Stimulated activated naive CD8-positive, alpha-beta T cell treated with anti-CD3 and anti-CD28 coated beads, Interleukin-15, Interleukin-2, amounts not matched to agents 100 U/mL and 50 U/mL, for 24 hours (primary cell): Measurements from ENCODE around the gene TBKBP1.

Experiments
- ATAC-seq: fragments of 150-1000 bp; cut with Tn5 transposase; one replicate; pipeline ENCODE4 v1.10.0; 2021
- DNase-seq: peaks from one replicate; pipeline ENCODE4 v3.0.0; 2021

The TBKBP1 gene

GRCh38 chr17:47693731-47694580, at the start of gene TBKBP1:
Gene TBKBP1 (plus strand): TSS chr17:47694161. CDS start chr17:47696113, 1,952 bp downstream.
- peak; percentile 71 for DNase-seq

GRCh38 chr17:47644324-47644723, 49.6 kb upstream of the TBKBP1 start:
- no peak for DNase-seq

More at GRCh38 chr17:47693731-47694580, at the start of gene TBKBP1:
- peak; percentile 14 for ATAC-seq

GRCh38 chr17:47649153-47649971, 44.6 kb upstream of the TBKBP1 start, which contains the start of gene KPNB1:
Gene KPNB1 (plus strand): TSS chr17:47649919. CDS start chr17:47650245, 326 bp downstream.
- DNase-seq (peak; percentile 98), ATAC-seq (peak; percentile 87)

More at GRCh38 chr17:47644324-47644723, 49.6 kb upstream of the TBKBP1 start:
- no peak for ATAC-seq

GRCh38 chr17:47649972-47650524, 43.9 kb upstream of the TBKBP1 start:
- ATAC-seq (no peak), DNase-seq (no peak)

GRCh38 chr17:47650525-47651522, 43.1 kb upstream of the TBKBP1 start:
- DNase-seq (peak; percentile 98), ATAC-seq (peak; percentile 52)

GRCh38 chr17:47651704-47652103, 42.3 kb upstream of the TBKBP1 start:
- DNase-seq, result no peak
- no peak for ATAC-seq

GRCh38 chr17:47652570-47652969, 41.4 kb upstream of the TBKBP1 start:
- no peak for ATAC-seq
- DNase-seq, result no peak

GRCh38 chr17:47653442-47653841, 40.5 kb upstream of the TBKBP1 start:
- DNase-seq (no peak), ATAC-seq (no peak)

GRCh38 chr17:47654991-47655390, 39.0 kb upstream of the TBKBP1 start:
- DNase-seq, result no peak
- no peak for ATAC-seq

GRCh38 chr17:47660064-47660492, 33.9 kb upstream of the TBKBP1 start:
- DNase-seq (no peak), ATAC-seq (peak; percentile 51)

GRCh38 chr17:47663912-47664623, 29.9 kb upstream of the TBKBP1 start:
- ATAC-seq (peak; percentile 72), DNase-seq (peak; percentile 61)

- DNase-seq (no peak), ATAC-seq (no peak)
These were observed 29.4 kb upstream of the TBKBP1 start for GRCh38 chr17:47664624-47664941.

- no peak for ATAC-seq
These were observed 28.3 kb upstream of the TBKBP1 start for GRCh38 chr17:47665655-47666054.

GRCh38 chr17:47669081-47669480, 24.9 kb upstream of the TBKBP1 start:
- DNase-seq (no peak), ATAC-seq (no peak)

More at GRCh38 chr17:47665655-47666054, 28.3 kb upstream of the TBKBP1 start:
- DNase-seq, result no peak

GRCh38 chr17:47670064-47670463, 23.9 kb upstream of the TBKBP1 start:
- no peak for DNase-seq
- no peak for ATAC-seq

GRCh38 chr17:47674499-47674898, 19.5 kb upstream of the TBKBP1 start:
- DNase-seq (no peak), ATAC-seq (no peak)

GRCh38 chr17:47675380-47676198, 18.4 kb upstream of the TBKBP1 start:
- ATAC-seq (no peak), DNase-seq (no peak)

GRCh38 chr17:47676199-47676472, 17.8 kb upstream of the TBKBP1 start:
- ATAC-seq (no peak), DNase-seq (no peak)

- DNase-seq (no peak), ATAC-seq (no peak)
These were observed 17.3 kb upstream of the TBKBP1 start for GRCh38 chr17:47676510-47677165.

- no peak for ATAC-seq
- DNase-seq, result no peak
These were observed 15.8 kb upstream of the TBKBP1 start for GRCh38 chr17:47678196-47678595.
